Stimulated activated CD4-positive, alpha-beta T cell treated with anti-CD3 and anti-CD28 coated beads, Interleukin-1b, Interleukin-23, amount 100 ng/mL, for 48 hours (primary cell): ENCODE data around the gene ZDHHC9.

Source experiments
- DNase-seq: peaks from one replicate; pipeline ENCODE4 v3.0.0-alpha.2; 2020

ZDHHC9 gene

GRCh38 chrX:129818123-129818522 lies 25.6 kb downstream of the ZDHHC9 start:
- no peak for DNase-seq

DNA sequence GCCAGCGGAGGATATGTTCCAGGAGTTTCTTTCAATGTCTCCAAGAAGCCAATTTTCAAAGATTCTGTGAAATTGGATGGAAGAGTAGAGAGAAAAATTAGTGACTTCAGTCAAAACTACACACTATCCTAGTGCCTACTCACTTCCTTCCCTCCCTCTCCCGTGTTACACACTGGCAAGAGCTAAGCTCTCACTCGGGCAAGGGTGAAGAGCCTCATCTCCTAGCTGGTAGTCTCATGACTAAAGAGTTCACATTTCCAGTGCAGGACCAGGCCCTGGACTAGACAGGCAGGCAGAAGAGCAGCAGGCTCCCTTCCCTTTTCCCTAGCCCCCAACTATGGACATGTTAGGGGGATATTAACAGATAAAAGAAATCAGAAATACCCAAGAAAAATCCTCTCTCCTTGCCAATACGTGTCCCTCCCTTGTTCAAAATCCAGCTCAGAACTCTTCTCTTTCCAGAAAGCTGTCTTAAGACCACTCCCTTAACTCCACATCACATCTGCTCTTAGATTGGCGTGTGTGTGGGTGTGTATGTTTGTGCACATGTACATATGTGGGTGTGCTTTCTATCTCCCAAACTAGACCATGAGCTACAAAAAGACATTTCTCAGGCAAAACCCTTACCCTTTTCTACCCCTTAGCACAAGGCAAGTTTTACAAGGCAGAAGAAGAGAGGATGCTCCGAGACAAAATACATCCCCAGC lies 29.9 kb downstream of the ZDHHC9 start:
- no peak for DNase-seq

GRCh38 chrX:129808829-129809796 lies 34.6 kb downstream of the ZDHHC9 start:
- DNase-seq, result no peak

GRCh38 chrX:129808158-129808828 lies 35.4 kb downstream of the ZDHHC9 start:
- DNase-seq, result no peak

DNA sequence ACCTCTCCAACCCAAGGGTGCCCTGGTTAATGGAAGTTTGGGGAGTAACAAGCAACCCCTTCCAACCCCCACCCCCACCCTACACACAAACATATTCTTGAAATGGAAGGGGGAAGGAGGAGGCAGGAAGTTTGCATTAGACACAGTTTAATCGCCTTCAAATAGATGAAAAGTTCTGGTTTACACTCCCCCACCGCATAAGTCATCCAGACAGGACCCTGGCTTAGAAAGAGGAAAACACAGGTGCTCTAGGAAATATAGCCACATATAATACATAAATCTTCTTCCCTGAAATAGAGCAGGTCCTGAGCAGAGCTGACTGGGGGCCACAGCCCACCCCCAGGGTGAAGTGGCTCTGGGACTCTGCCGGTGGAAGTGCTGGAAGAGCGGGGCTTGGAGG lies 38.9 kb downstream of the ZDHHC9 start:
- no peak for DNase-seq

- DNase-seq, result no peak
Observed at GRCh38 chrX:129802863-129803262, 40.8 kb downstream of the ZDHHC9 start.

- no peak for DNase-seq
Observed at GRCh38 chrX:129800186-129800585, 43.5 kb downstream of the ZDHHC9 start.

DNA sequence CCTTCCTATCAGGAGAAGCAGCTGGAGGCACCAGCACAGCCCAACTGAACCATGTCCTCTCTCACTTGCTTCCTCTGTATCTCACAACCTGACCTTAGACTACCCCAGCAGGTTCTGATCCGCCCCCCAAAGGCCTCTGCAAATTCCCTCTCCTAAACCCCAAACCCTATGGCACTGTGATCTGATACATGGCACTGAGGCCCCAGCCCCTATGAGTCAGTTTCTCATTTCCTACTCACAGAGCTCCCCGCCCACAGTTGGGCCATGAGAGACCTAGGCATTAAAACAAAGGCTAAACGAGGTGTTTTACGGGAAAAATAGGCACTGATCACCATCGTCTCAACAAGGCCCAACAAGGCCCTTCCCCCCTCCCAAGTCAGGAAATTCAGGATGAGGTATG lies 44.8 kb downstream of the ZDHHC9 start:
- DNase-seq, result peak; percentile 52

GRCh38 chrX:129798456-129798855 lies 45.2 kb downstream of the ZDHHC9 start:
- DNase-seq, result no peak

GRCh38 chrX:129797251-129797906 lies 46.3 kb downstream of the ZDHHC9 start:
- no peak for DNase-seq

- DNase-seq, result no peak
Observed at GRCh38 chrX:129795584-129795983, 48.1 kb downstream of the ZDHHC9 start.

DNA sequence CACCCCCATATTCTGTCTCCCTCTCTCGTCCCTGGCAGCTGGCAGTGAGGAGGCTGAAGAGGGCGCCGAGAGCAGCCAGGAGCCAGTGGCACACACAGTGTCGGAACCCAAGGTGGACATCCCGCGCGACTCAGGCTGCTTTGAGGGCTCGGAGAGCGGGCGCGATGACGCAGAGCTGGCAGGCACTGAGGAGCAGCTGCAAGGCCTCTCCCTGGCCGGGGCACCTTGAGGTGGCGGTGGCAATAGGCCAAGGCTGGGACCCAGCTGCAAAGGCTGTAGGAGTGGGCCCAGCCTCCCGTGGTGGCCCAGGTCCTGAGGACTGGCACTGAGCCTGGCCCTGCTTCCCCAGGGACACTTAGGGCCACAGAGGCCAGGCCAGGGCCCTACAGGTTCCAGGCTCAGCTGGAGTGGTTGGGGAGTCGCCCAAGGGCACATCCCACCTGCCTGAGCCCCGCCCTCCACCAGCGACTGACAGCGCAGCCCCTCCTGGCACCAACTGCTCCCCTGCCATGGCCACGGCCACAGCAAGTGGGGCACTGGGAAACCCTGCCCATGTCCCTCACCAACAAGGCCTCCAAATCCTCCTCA lies 50.0 kb downstream of the ZDHHC9 start:
- DNase-seq, result no peak

- no peak for DNase-seq
Observed at GRCh38 chrX:129792586-129793291, 50.9 kb downstream of the ZDHHC9 start.

GRCh38 chrX:129791961-129792570 lies 51.6 kb downstream of the ZDHHC9 start:
- DNase-seq, result no peak

DNA sequence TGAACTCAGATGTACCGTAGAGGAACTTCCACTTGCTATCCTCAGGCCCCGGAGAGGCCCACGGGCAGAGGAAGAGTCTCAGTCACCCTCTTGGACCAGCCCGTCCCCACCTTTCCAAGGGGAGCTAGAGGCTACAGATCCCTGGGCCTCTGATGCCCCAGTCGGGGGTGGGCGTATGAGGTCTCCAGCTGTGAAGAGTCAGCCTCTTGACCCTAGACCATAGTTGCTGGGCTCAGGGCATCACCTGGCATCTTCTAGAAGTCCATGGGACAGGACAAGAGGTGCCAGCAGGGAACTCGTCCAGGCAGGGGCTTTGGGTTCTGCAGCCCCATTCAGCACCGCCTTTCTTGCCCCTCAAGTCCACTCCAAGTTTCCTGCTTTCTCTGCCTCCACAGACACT lies 52.4 kb downstream of the ZDHHC9 start:
- no peak for DNase-seq

DNA sequence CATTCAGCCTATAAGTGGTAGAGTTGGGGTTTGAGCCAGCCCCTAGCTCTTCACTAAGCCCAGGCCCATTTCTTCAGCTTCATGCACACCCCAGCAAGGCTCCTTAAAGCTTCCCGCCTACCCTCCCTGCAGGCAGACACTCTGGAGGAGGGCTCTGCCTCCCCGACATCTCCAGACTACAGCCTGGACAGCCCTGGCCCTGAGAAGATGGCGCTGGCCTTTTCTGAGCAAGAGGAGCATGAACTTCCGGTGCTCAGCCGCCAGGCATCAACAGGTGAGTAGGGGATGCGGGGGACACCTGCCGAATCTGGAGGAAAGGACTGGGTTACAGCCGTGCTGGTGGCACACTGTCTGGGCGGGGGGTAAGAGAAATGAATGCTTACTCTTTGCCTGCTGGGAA lies 52.9 kb downstream of the ZDHHC9 start:
- DNase-seq, result no peak

- DNase-seq, result no peak
Observed at GRCh38 chrX:129790146-129790545, 53.5 kb downstream of the ZDHHC9 start.

- no peak for DNase-seq
Observed at GRCh38 chrX:129788527-129788926, 55.2 kb downstream of the ZDHHC9 start.

DNA sequence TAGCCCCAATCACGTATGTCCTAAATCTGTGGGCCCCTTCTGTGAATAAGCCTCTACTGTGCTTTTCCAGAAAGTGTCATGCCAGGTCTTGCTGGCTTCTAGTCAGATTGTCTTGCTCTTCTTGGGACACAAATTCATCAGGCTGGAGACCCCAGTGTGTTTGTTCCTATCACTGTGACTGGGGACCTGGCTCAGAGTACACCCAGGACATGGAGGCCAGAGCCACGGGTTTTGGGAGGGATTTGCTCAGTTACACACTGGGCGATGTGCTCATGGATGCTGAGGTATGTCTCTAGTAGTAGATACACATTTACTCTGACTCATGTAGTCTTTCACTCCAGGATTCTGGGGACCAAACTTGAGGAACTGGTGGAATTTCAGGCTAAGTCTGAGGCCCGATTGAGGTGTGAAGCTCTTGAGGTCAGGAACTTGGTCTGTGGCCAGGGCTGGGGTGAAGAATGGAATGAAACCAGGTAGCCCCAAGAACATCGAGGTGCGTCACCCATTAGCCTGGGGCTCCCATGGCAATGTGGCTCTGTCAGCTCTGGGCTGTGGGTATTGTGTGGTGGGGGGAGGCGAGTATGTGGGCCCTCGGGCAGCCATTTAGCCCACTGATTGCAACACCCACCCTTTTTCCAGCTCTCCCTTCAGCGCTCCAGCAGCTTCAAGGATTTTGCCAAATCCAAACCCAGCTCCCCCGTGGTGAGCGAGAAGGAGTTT lies 56.2 kb downstream of the ZDHHC9 start:
- no peak for DNase-seq

DNA sequence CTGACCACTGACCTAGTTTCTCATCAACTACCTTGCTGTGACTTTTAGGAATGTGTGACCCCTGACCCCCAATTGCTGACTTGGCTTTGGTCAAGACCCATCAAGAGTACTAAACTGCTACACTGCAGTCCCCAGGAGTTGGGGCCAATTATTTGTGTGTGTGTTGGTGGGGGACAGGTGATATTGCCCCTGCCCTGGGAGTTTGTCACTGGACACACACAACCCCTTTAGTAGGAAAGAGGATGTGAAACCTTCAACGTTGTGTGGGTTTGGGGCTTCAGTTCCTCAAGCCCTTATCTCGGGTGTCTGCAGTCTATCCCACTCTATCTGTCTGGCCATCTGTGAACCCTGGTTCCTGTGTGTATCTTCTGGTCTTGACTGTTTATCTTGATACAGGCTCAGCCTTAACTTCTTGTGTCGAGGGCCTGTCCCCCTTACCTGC lies 57.5 kb downstream of the ZDHHC9 start:
- no peak for DNase-seq
